Neural cell (in vitro differentiated cells): ENCODE results near the gene SH3TC1. TPM values are rescaled to one million over a fixed set of nuclear protein-coding genes. Genes with fewer than 3 reads are reported as not detected.

Source experiments
- H2AFZ ChIP-seq: fragments of 200-600, 300-800 bp; sonication (generic), shearing (Covaris generic); 2 replicates; pipeline ENCODE4 v1.6.0; 2014; ENCODE audit warnings: low read depth, mild to moderate bottlenecking, antibody characterized with exemption, low read length, moderate library complexity
- H3F3A ChIP-seq: fragments of 200-600 bp; shearing (Covaris generic); 2 replicates; pipeline ENCODE4 v1.6.1; 2016; ENCODE audit warnings: mild to moderate bottlenecking, moderate library complexity, mixed read lengths, antibody characterized with exemption, low read length; ENCODE audit not compliant: insufficient read depth, poor library complexity, severe bottlenecking
- H3K27ac ChIP-seq: fragments of 200-600, 300-800 bp; sonication (generic), shearing (Covaris generic); 2 replicates; pipeline ENCODE4 v1.5.1; 2014; ENCODE audit warnings: mild to moderate bottlenecking, low read length, moderate library complexity
- H3K27me3 ChIP-seq: fragments of 300-800, 200-600 bp; sonication (generic), shearing (Covaris generic); 2 replicates; pipeline ENCODE4 v1.6.0; 2014; ENCODE audit warnings: mild to moderate bottlenecking, low read depth, low read length, moderate library complexity; ENCODE audit not compliant: insufficient read depth
- H3K36me3 ChIP-seq: fragments of 300-800, 200-600 bp; sonication (generic), shearing (Covaris generic); 2 replicates; pipeline ENCODE4 v1.5.1; 2014; ENCODE audit warnings: mild to moderate bottlenecking, antibody characterized with exemption, low read length, moderate library complexity; ENCODE audit not compliant: insufficient read depth
- H3K4me2 ChIP-seq: fragments of 300-800, 200-600 bp; sonication (generic), shearing (Covaris generic); 2 replicates; pipeline ENCODE4 v1.6.0; 2014; ENCODE audit warnings: mild to moderate bottlenecking, low read length
- H3K4me3 ChIP-seq: fragments of 300-800, 200-600 bp; sonication (generic), shearing (Covaris generic); 2 replicates; pipeline ENCODE4 v1.5.1; 2014; ENCODE audit warnings: mild to moderate bottlenecking, low read length, moderate library complexity
- H3K79me2 ChIP-seq: fragments of 200-600 bp; shearing (Covaris generic); replicated peaks from 2 replicates; pipeline ENCODE4 v1.6.0; 2014; ENCODE audit warnings: mild to moderate bottlenecking, low read length, moderate library complexity; ENCODE audit not compliant: insufficient read depth
- H3K9ac ChIP-seq: fragments of 300-800, 200-600 bp; sonication (generic), shearing (Covaris generic); 2 replicates; pipeline ENCODE4 v1.6.1; 2016; ENCODE audit warnings: mild to moderate bottlenecking, low read length, mixed read lengths
- H3K9me2 ChIP-seq: fragments of 200-600 bp; shearing (Covaris generic); 2 replicates; pipeline ENCODE4 v1.6.1; 2016; ENCODE audit warnings: mild to moderate bottlenecking, low read length, mixed read lengths; ENCODE audit not compliant: insufficient read depth
- H3K9me3 ChIP-seq: fragments of 200-600, 300-800 bp; sonication (generic), shearing (Covaris generic); 2 replicates; pipeline ENCODE4 v1.6.1; 2016; ENCODE audit warnings: mild to moderate bottlenecking, mixed run types, low read length, moderate library complexity, mixed read lengths
- H4K20me1 ChIP-seq: fragments of 200-600 bp; shearing (Covaris generic); 2 replicates; pipeline ENCODE4 v1.6.1; 2016; ENCODE audit warnings: mild to moderate bottlenecking, mixed run types; ENCODE audit not compliant: insufficient read depth
- CTCF ChIP-seq: fragments of 450-650 bp; IDR thresholded peaks from 2 replicates; pipeline ENCODE4 v1.5.1; 2014; ENCODE audit warnings: antibody characterized with exemption, mild to moderate bottlenecking, moderate library complexity; ENCODE audit not compliant: poor library complexity, severe bottlenecking
- EP300 ChIP-seq: fragments of 450-650 bp; conservative IDR thresholded peaks from 2 replicates; pipeline ENCODE4 v1.6.1; 2014; ENCODE audit warnings: antibody characterized with exemption, mild to moderate bottlenecking, moderate library complexity; ENCODE audit not compliant: poor library complexity, severe bottlenecking
- EZH2 ChIP-seq: fragments of 200-600, 300-800 bp; shearing (Covaris generic), sonication (generic); IDR thresholded peaks from 2 replicates; pipeline ENCODE4 v1.6.1; 2014; ENCODE audit warnings: antibody characterized with exemption, low read length, borderline replicate concordance, mild to moderate bottlenecking; ENCODE audit not compliant: insufficient read depth, poor library complexity, severe bottlenecking
- MXI1 ChIP-seq: fragments of 450-650 bp; conservative IDR thresholded peaks from 2 replicates; pipeline ENCODE4 v1.6.1; 2014; ENCODE audit warnings: antibody characterized with exemption, mild to moderate bottlenecking; ENCODE audit not compliant: poor library complexity, severe bottlenecking
- POLR2AphosphoS5 ChIP-seq: IDR thresholded peaks from 2 replicates; pipeline ENCODE4 v1.6.1; 2012
- RAD21 ChIP-seq: fragments of 450-650 bp; conservative IDR thresholded peaks from 2 replicates; pipeline ENCODE4 v1.6.1; 2014; ENCODE audit warnings: antibody characterized with exemption, mild to moderate bottlenecking, moderate library complexity
- REST ChIP-seq: IDR thresholded peaks from 2 replicates; pipeline ENCODE4 v1.6.1; 2012; ENCODE audit warnings: borderline replicate concordance
- SMC3 ChIP-seq: fragments of 450-650 bp; conservative IDR thresholded peaks from 2 replicates; pipeline ENCODE4 v1.6.1; 2014; ENCODE audit warnings: antibody characterized with exemption, mild to moderate bottlenecking, moderate library complexity; ENCODE audit not compliant: poor library complexity
- TAF1 ChIP-seq: IDR thresholded peaks from 2 replicates; pipeline ENCODE4 v1.6.1; 2012; ENCODE audit warnings: low read depth
- polyA plus RNA-seq: library from polyadenylated mRNA; depleted of rRNA; stranded (reverse); fragments of >200 nt; gene quantifications from 2 replicates; pipeline ENCODE4 v1.2.3, GENCODE V29; 2014

Gene SH3TC1
- polyA plus RNA-seq, 1 donor from 2014 or later, result not detected

GRCh38 chr4:8188085-8188484 lies 11.0 kb upstream of the SH3TC1 start:
- no peaks in the 10 kb centered on the region for H3K27me3 ChIP-seq
- no peaks in the 10 kb centered on the region for H3K79me2 ChIP-seq
- TF ChIP-seq EZH2 (no peak), RAD21 (no peak), SMC3 (no peak), CTCF (no peak), POLR2AphosphoS5 (no peak), REST (no peak), MXI1 (no peak), EP300 (no peak), TAF1 (no peak)
- H3K27ac ChIP-seq, result no peak overlapping the region
- no peaks in the 10 kb centered on the region for H4K20me1 ChIP-seq
- no peaks in the 10 kb centered on the region for H3K9me3 ChIP-seq
- no peak overlapping the region for H2AFZ ChIP-seq
- H3F3A ChIP-seq, result no peaks in the 10 kb centered on the region
- no peak overlapping the region for H3K4me3 ChIP-seq
- H3K4me2 ChIP-seq, result no peak overlapping the region
- H3K9ac ChIP-seq, result no peak overlapping the region
- no peaks in the 10 kb centered on the region for H3K9me2 ChIP-seq
- no peaks in the 10 kb centered on the region for H3K36me3 ChIP-seq

- no peaks in the 10 kb centered on the region for H3K27me3 ChIP-seq
- TF ChIP-seq POLR2AphosphoS5 (no peak), EP300 (no peak), EZH2 (no peak), REST (no peak), TAF1 (no peak), SMC3 (no peak), CTCF (no peak), MXI1 (no peak), RAD21 (no peak)
- no peaks in the 10 kb centered on the region for H3K79me2 ChIP-seq
- H3F3A ChIP-seq, result no peaks in the 10 kb centered on the region
- H3K9me3 ChIP-seq, result no peaks in the 10 kb centered on the region
- no peak overlapping the region for H3K4me3 ChIP-seq
- H3K36me3 ChIP-seq, result no peaks in the 10 kb centered on the region
- H3K4me2 ChIP-seq, result no peak overlapping the region
- no peak overlapping the region for H2AFZ ChIP-seq
- no peaks in the 10 kb centered on the region for H4K20me1 ChIP-seq
- H3K9me2 ChIP-seq, result no peaks in the 10 kb centered on the region
- no peak overlapping the region for H3K9ac ChIP-seq
- H3K27ac ChIP-seq, result no peak overlapping the region
Observed at GRCh38 chr4:8188743-8189550, 10.1 kb upstream of the SH3TC1 start.
